NB4 (cell line): Measurements from ENCODE around the gene LRRK1.

Experiments used
- DNase-seq: peaks from one replicate; pipeline ENCODE4 v3.0.0; 2010; ENCODE audit warnings: low read depth
- H3K4me3 ChIP-seq: one replicate; pipeline ENCODE4 v1.5.1; 2011; ENCODE audit warnings: mild to moderate bottlenecking, low read depth, low read length, moderate library complexity
- CTCF ChIP-seq: IDR thresholded peaks from one replicate; pipeline ENCODE4 v1.5.1; 2012; ENCODE audit warnings: low read depth, low read length
- MAX ChIP-seq: IDR thresholded peaks from 2 replicates; pipeline ENCODE4 v1.6.1; 2011; ENCODE audit warnings: low read depth, low read length
- MYC ChIP-seq: IDR thresholded peaks from 2 replicates; pipeline ENCODE4 v1.6.1; 2011; ENCODE audit warnings: low read depth, low read length
- POLR2A ChIP-seq: IDR thresholded peaks from 2 replicates; pipeline ENCODE4 v1.6.1; 2011; ENCODE audit warnings: mild to moderate bottlenecking; ENCODE audit not compliant: insufficient read length; ENCODE audit errors: extremely low read depth

The LRRK1 gene

GRCh38 chr15:100877551-100877950 lies 41.6 kb upstream of the LRRK1 start:
- DNase-seq = no peak
- TF ChIP-seq MYC (no peak), CTCF (no peak), POLR2A (no peak)
- no peak overlapping the region for H3K4me3 ChIP-seq

- TF ChIP-seq CTCF (no peak), MYC (no peak), MAX (no peak), POLR2A (no peak)
- H3K4me3 ChIP-seq = no peak overlapping the region
- no peak for DNase-seq
Observed at GRCh38 chr15:100878130-100878529, 41.0 kb upstream of the LRRK1 start.

- H3K4me3 ChIP-seq = no peak overlapping the region
- DNase-seq = no peak
Observed at GRCh38 chr15:100878648-100879047, 40.5 kb upstream of the LRRK1 start.

GRCh38 chr15:100879061-100879463 lies 40.1 kb upstream of the LRRK1 start:
- no peak overlapping the region for H3K4me3 ChIP-seq
- no peak for DNase-seq
- TF ChIP-seq MYC (no peak), CTCF (no peak), MAX (no peak), POLR2A (no peak)

More at GRCh38 chr15:100878648-100879047, 40.5 kb upstream of the LRRK1 start:
- TF ChIP-seq POLR2A = no peak
- no peak for TF ChIP-seq MYC
- no peak for TF ChIP-seq CTCF
- TF ChIP-seq MAX = no peak

GRCh38 chr15:100879464-100880138 lies 39.6 kb upstream of the LRRK1 start, which contains the start of gene ALDH1A3:
Gene ALDH1A3, plus strand, starts transcription at chr15:100879831. Its CDS starts 77 bp downstream, at chr15:100879908.
- TF ChIP-seq CTCF = no peak
- TF ChIP-seq MYC = no peak
- no peak for TF ChIP-seq MAX
- TF ChIP-seq POLR2A = no peak
- no peak within 1 kb of the TSS for H3K4me3 ChIP-seq
- peak; percentile 61 for DNase-seq
